DOHH2 (cell line): ENCODE data around the gene SDHB.

Experiments
- H3F3A ChIP-seq: fragments of 200-600 bp; sonication (generic), shearing (Covaris generic); 2 replicates; pipeline ENCODE4 v1.6.0; 2016; ENCODE audit warnings: antibody characterized with exemption, mild to moderate bottlenecking; ENCODE audit not compliant: control insufficient read depth, insufficient read depth
- H3K27ac ChIP-seq: fragments of 200-600 bp; sonication (generic); 2 replicates; pipeline ENCODE4 v1.5.1; 2014; ENCODE audit warnings: low read depth, mild to moderate bottlenecking, low read length, moderate library complexity
- H3K27me3 ChIP-seq: fragments of 200-600 bp; sonication (generic); 2 replicates; pipeline ENCODE4 v1.6.1; 2014; ENCODE audit warnings: mild to moderate bottlenecking, low read length, mixed read lengths; ENCODE audit not compliant: control insufficient read depth
- H3K36me3 ChIP-seq: fragments of 200-600 bp; sonication (generic); 2 replicates; pipeline ENCODE4 v1.6.1; 2014; ENCODE audit warnings: mild to moderate bottlenecking, low read length, moderate library complexity, mixed read lengths; ENCODE audit not compliant: control insufficient read depth
- H3K4me1 ChIP-seq: fragments of 200-600 bp; sonication (generic); 2 replicates; pipeline ENCODE4 v1.6.1; 2014; ENCODE audit warnings: mild to moderate bottlenecking, low read length, mixed read lengths; ENCODE audit not compliant: control insufficient read depth
- H3K4me2 ChIP-seq: fragments of 200-600 bp; sonication (generic); 2 replicates; pipeline ENCODE4 v1.6.0; 2014; ENCODE audit warnings: mild to moderate bottlenecking, low read length, moderate library complexity
- H3K4me3 ChIP-seq: fragments of 200-600 bp; sonication (generic); 2 replicates; pipeline ENCODE4 v1.5.1; 2014; ENCODE audit warnings: mild to moderate bottlenecking, low read length, mixed read lengths
- H3K79me2 ChIP-seq: fragments of 200-600 bp; sonication (generic); 2 replicates; pipeline ENCODE4 v1.6.1; 2014; ENCODE audit warnings: mild to moderate bottlenecking, low read length, mixed read lengths; ENCODE audit not compliant: control insufficient read depth
- H3K9me2 ChIP-seq: fragments of 200-600 bp; sonication (generic); replicated peaks from 2 replicates; pipeline ENCODE4 v1.6.1; 2014; ENCODE audit warnings: mild to moderate bottlenecking, low read length, mixed read lengths; ENCODE audit not compliant: control insufficient read depth
- H3K9me3 ChIP-seq: fragments of 200-600 bp; sonication (generic); 2 replicates; pipeline ENCODE4 v1.6.1; 2014; ENCODE audit warnings: antibody characterized with exemption, low read length, mixed read lengths; ENCODE audit not compliant: control insufficient read depth, insufficient read depth
- H4K20me1 ChIP-seq: fragments of 200-600 bp; sonication (generic); 2 replicates; pipeline ENCODE4 v1.6.0; 2014; ENCODE audit warnings: low read depth, mild to moderate bottlenecking, antibody characterized with exemption, low read length, moderate library complexity; ENCODE audit not compliant: control insufficient read depth, insufficient read depth
- EZH2phosphoT487 ChIP-seq: fragments of 200-600 bp; sonication (generic); IDR thresholded peaks from 2 replicates; pipeline ENCODE4 v1.6.1; 2017; ENCODE audit warnings: borderline replicate concordance, mild to moderate bottlenecking, antibody characterized with exemption, low read length, moderate library complexity, mixed read lengths
- TF ChIP-seq, protein P1 (sequence below): fragments of 200-600 bp; sonication (generic); IDR thresholded peaks from one replicate; pipeline ENCODE4 v1.5.1; 2014; ENCODE audit warnings: antibody characterized with exemption, mild to moderate bottlenecking, low read depth, low read length; ENCODE audit not compliant: poor library complexity, severe bottlenecking

Gene SDHB

DNA sequence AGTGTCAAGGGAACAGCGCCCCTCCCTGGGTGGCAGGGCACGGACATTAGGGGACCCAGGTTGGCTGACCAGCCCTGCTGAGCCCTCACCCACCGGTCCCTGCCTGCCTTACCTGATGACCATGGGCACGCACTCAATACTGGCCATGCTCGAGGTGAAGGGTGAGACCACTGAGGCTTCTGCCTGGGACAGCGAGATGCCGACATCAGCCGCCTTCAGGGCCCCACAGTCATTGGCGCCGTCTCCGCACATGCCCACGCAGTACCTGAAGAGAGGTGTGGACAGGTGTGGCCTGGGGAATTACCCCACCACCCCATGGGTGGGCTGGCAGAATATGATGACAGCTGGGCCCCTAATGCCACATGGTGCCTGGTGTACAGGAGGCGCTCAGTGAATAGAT, 65.6 kb downstream of the SDHB start:
- H3F3A ChIP-seq: no peaks in the 10 kb centered on the region
- no peak overlapping the region for H3K27ac ChIP-seq
- no peaks in the 10 kb centered on the region for H4K20me1 ChIP-seq
- no peaks in the 10 kb centered on the region for H3K79me2 ChIP-seq
- no peak overlapping the region for H3K4me2 ChIP-seq
- H3K36me3 ChIP-seq: no peaks in the 10 kb centered on the region
- no peaks in the 10 kb centered on the region for H3K27me3 ChIP-seq
- no peak for TF ChIP-seq EZH2phosphoT487
- TF ChIP-seq, protein P1, sequence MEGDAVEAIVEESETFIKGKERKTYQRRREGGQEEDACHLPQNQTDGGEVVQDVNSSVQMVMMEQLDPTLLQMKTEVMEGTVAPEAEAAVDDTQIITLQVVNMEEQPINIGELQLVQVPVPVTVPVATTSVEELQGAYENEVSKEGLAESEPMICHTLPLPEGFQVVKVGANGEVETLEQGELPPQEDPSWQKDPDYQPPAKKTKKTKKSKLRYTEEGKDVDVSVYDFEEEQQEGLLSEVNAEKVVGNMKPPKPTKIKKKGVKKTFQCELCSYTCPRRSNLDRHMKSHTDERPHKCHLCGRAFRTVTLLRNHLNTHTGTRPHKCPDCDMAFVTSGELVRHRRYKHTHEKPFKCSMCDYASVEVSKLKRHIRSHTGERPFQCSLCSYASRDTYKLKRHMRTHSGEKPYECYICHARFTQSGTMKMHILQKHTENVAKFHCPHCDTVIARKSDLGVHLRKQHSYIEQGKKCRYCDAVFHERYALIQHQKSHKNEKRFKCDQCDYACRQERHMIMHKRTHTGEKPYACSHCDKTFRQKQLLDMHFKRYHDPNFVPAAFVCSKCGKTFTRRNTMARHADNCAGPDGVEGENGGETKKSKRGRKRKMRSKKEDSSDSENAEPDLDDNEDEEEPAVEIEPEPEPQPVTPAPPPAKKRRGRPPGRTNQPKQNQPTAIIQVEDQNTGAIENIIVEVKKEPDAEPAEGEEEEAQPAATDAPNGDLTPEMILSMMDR: no peak
- H3K9me2 ChIP-seq: no peaks in the 10 kb centered on the region
- no peaks in the 10 kb centered on the region for H3K9me3 ChIP-seq
- H3K4me1 ChIP-seq: no peaks in the 10 kb centered on the region
- H3K4me3 ChIP-seq: no peak overlapping the region

DNA sequence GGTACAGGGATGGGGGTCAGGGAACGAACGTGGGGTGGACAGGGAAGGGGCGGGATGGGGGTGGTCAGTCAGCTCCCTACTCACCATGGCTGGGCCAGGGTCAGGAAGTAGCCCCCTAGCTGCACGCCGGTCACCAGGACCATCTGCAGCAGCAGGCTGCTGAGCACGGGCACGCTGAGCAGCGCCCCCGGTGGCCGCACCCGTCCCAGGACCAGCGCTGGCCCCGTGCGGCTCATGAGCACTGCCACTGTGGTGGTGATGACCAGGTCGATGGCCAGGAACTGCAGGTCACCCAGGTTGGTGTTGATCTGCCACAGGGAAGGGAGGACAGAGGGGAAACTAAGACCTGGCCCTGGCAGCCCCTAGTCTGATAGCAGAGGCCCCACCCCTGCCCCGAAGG, 66.9 kb downstream of the SDHB start:
- Histone ChIP-seq H4K20me1 (no peaks in the 10 kb centered on the region), H3K27me3 (no peaks in the 10 kb centered on the region), H3F3A (no peaks in the 10 kb centered on the region), H3K79me2 (no peaks in the 10 kb centered on the region), H3K9me2 (no peaks in the 10 kb centered on the region), H3K4me1 (no peaks in the 10 kb centered on the region), H3K9me3 (no peaks in the 10 kb centered on the region), H3K4me2 (no peak overlapping the region), H3K27ac (no peak overlapping the region), H3K4me3 (no peak overlapping the region), H3K36me3 (no peaks in the 10 kb centered on the region)
- TF ChIP-seq, protein P1: peak; percentile 78
- no peak for TF ChIP-seq EZH2phosphoT487

DNA sequence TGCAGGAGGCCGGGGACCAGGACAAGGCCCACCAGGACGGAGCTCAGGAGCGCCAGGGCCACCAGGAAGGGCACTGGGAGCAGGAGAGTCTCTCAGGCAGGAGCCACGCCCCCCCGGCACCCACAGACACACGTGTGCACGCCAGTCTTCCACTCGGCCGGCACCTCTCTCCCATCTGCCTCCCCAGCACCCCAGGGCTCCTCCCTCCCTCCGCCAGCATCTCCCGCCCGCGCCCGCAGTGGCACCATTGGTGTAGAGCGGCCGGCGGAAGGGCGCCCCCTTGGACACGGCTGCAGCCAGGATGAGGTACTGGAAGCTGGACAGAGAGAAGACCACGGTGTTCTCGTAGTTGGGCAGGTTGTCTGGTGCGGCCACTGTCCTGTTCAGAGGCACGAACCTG, 67.3 kb downstream of the SDHB start:
- Histone ChIP-seq H3F3A (no peaks in the 10 kb centered on the region), H3K4me3 (no peak overlapping the region), H3K9me2 (no peaks in the 10 kb centered on the region), H3K27ac (no peak overlapping the region), H3K36me3 (no peaks in the 10 kb centered on the region), H3K9me3 (no peaks in the 10 kb centered on the region), H3K4me2 (no peak overlapping the region), H4K20me1 (no peaks in the 10 kb centered on the region), H3K4me1 (no peaks in the 10 kb centered on the region), H3K27me3 (peaks cover under 1% of the 10 kb centered on the region; the same call in 1 of the 2 replicates), H3K79me2 (no peaks in the 10 kb centered on the region)
- TF ChIP-seq EZH2phosphoT487: no peak
- TF ChIP-seq, protein P1: no peak

DNA sequence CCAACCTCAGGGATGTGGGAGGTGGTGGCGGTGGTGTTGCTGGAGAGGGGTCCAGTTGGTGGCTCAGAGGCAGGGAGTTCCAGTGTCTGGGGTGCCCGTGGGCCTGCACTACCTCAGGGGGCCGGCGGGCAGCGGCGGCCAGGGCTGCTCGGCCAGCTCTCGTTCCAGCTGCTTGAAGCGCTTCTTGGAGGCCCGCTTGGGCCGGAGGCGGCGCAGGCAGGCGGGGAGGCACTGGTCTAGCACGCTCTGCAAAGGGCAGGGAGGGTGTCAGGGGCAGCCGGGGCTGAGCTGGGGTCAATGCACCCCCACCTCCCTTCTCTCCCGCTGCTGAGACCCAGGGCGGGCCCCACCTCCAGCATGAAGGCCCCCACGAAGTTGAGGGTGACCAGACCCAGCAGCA, 67.7 kb downstream of the SDHB start:
- H3K36me3 ChIP-seq: no peaks in the 10 kb centered on the region
- peaks cover 5% of the 10 kb centered on the region; the same call in 1 of the 2 replicates for H3K27me3 ChIP-seq
- H3K27ac ChIP-seq: no peak overlapping the region
- TF ChIP-seq, protein P1: no peak
- no peak for TF ChIP-seq EZH2phosphoT487
- H3K9me2 ChIP-seq: no peaks in the 10 kb centered on the region
- H4K20me1 ChIP-seq: no peaks in the 10 kb centered on the region
- H3K4me2 ChIP-seq: no peak overlapping the region
- H3K4me3 ChIP-seq: no peak overlapping the region
- H3K79me2 ChIP-seq: no peaks in the 10 kb centered on the region
- no peaks in the 10 kb centered on the region for H3F3A ChIP-seq
- no peaks in the 10 kb centered on the region for H3K4me1 ChIP-seq
- H3K9me3 ChIP-seq: no peaks in the 10 kb centered on the region
